Keratinocyte (primary cell): ENCODE data around the gene UMODL1. TPM values are rescaled to one million over a fixed set of nuclear protein-coding genes. Genes with fewer than 3 reads are reported as not detected.

Experiments used
- DNase-seq: peaks from one replicate; pipeline ENCODE4 v3.0.0-alpha.2; 2011; ENCODE audit warnings: low read depth, missing footprints, low spot score
- FAIRE-seq: peaks from 2 replicates; lab custom pipeline; 2011; peaks lifted over from hg19 to GRCh38; lab: Jason Lieb, UNC
- H2AFZ ChIP-seq: 2 replicates; pipeline ENCODE4 v1.6.0; 2012; ENCODE audit warnings: low read length, control low read depth, inconsistent platforms; ENCODE audit not compliant: control insufficient read depth
- H3K27ac ChIP-seq: 2 replicates; pipeline ENCODE4 v1.5.1; 2011; ENCODE audit warnings: low read length; ENCODE audit not compliant: control insufficient read depth, insufficient read depth
- H3K27me3 ChIP-seq: 3 replicates; pipeline ENCODE4 v1.6.0; 2011; ENCODE audit warnings: low read length; ENCODE audit not compliant: control insufficient read depth, insufficient read depth; ENCODE audit errors: extremely low read depth
- H3K36me3 ChIP-seq, 2 experiments: 2 replicates in 1 of 2; 3 replicates in 1 of 2; pipeline ENCODE4 v1.5.1; 2011; ENCODE audit warnings: low read length in 2 of 2, mild to moderate bottlenecking in 1 of 2; ENCODE audit not compliant: control insufficient read depth in 2 of 2, insufficient read depth in 2 of 2; ENCODE audit errors: extremely low read depth in 1 of 2
- H3K4me1 ChIP-seq: 3 replicates; pipeline ENCODE4 v1.5.1; 2011; ENCODE audit warnings: low read length; ENCODE audit not compliant: control insufficient read depth, insufficient read depth; ENCODE audit errors: extremely low read depth
- H3K4me2 ChIP-seq: 3 replicates; pipeline ENCODE4 v1.6.0; 2011; ENCODE audit warnings: low read depth, low read length; ENCODE audit not compliant: control insufficient read depth, insufficient read depth; ENCODE audit errors: extremely low read depth
- H3K4me3 ChIP-seq, 3 experiments: fragments of 200-600 bp in 1 of 3; sonication (generic) in 1 of 3; 2 replicates in 2 of 3; 3 replicates in 1 of 3; pipeline ENCODE4 v1.5.1; 2011 to 2016; ENCODE audit warnings: low read length in 3 of 3, mild to moderate bottlenecking in 3 of 3, control low read depth in 2 of 3, inconsistent platforms in 1 of 3, low read depth in 1 of 3, mixed read lengths in 1 of 3, mixed run types in 1 of 3, moderate library complexity in 1 of 3; ENCODE audit not compliant: control insufficient read depth in 2 of 3, insufficient read depth in 2 of 3; ENCODE audit errors: extremely low read depth in 1 of 3
- H3K79me2 ChIP-seq: 2 replicates; pipeline ENCODE4 v1.6.0; 2012; ENCODE audit warnings: low read length; ENCODE audit not compliant: control insufficient read depth, insufficient read depth
- H3K9ac ChIP-seq: 3 replicates; pipeline ENCODE4 v1.6.0; 2011; ENCODE audit warnings: low read length; ENCODE audit not compliant: control insufficient read depth, insufficient read depth; ENCODE audit errors: extremely low read depth
- H3K9me1 ChIP-seq: 3 replicates; pipeline ENCODE4 v1.6.0; 2011; ENCODE audit warnings: low read length; ENCODE audit not compliant: control insufficient read depth, insufficient read depth; ENCODE audit errors: extremely low read depth
- H3K9me3 ChIP-seq: 2 replicates; pipeline ENCODE4 v1.5.1; 2012; ENCODE audit warnings: low read depth, low read length; ENCODE audit not compliant: control insufficient read depth
- H4K20me1 ChIP-seq: 3 replicates; pipeline ENCODE4 v1.6.0; 2011; ENCODE audit warnings: low read length; ENCODE audit not compliant: control insufficient read depth, insufficient read depth; ENCODE audit errors: extremely low read depth
- EZH2 ChIP-seq: IDR thresholded peaks from one replicate; pipeline ENCODE4 v1.6.1; 2012; ENCODE audit warnings: inconsistent platforms, mild to moderate bottlenecking, low read length, moderate library complexity
- dilution Hi-C: fragments of 300-500 bp; cut with MboI; formaldehyde crosslinking; loops from one replicate; pipeline ENCODE4 v1.7.0; 2020; ENCODE audit warnings: low sequenced_read_pairs; ENCODE audit not compliant: extremely low pct_ligation_motif_present
- polyA plus RNA-seq, 5 experiments: library from polyadenylated mRNA; depleted of rRNA in 3 of 5; stranded (reverse) in 3 of 5; stranded (forward) in 1 of 5; unstranded in 1 of 5; fragments of >200 nt; gene quantifications; 1 replicate in 1 of 5; 2 replicates in 3 of 5; 3 replicates in 1 of 5; pipeline versions ENCODE4 v1.2.1 to v1.2.3, GENCODE V29; 2011 to 2012; ENCODE audit warnings: missing spikeins in 2 of 5, low read depth in 1 of 5, low replicate concordance in 1 of 5
- TF ChIP-seq, protein P1 (sequence below), 3 experiments: IDR thresholded peaks in 1 of 3; conservative IDR thresholded peaks in 1 of 3; optimal IDR thresholded peaks in 1 of 3; 2 replicates in 2 of 3; 3 replicates in 1 of 3; pipeline versions ENCODE3 to v1.5.1; 2011; ENCODE audit warnings: low read length in 3 of 3, mild to moderate bottlenecking in 3 of 3, moderate library complexity in 2 of 3, control low read depth in 1 of 3, inconsistent platforms in 1 of 3; ENCODE audit not compliant: insufficient read depth in 2 of 3; ENCODE audit errors: extremely low read depth in 1 of 3

Gene UMODL1
- polyA plus RNA-seq, 1 donor (not counting 4 experiments of a cell fraction or from before 2014, with no cell fraction given) = 0.03 TPM

DNA sequence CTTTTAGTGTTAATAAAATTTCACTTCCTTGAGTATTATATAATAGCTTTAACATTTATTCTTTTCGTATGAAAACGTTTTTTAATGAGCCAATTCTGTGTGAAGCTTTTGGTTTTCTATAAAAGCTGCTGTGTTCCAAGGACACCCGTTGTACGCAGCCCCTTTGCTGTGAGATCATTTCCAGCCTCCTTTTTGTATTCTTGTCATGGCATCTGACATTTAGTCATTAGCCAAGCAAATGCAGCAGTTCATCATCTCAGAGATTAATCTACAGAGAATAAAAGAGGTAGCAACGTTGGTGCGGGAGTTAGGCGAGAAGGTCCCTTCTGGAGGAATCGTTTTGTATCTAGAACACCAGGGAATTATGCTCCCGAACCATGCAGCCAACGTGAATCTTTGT lies 1.3 kb upstream of the UMODL1 start:
- Histone ChIP-seq H3K36me3 (no peaks in the 10 kb centered on the region), H3K27me3 (peaks cover 13% of the 10 kb centered on the region), H4K20me1 (no peaks in the 10 kb centered on the region), H3K27ac (no peak overlapping the region), H3K9me1 (no peaks in the 10 kb centered on the region), H3K4me1 (peaks cover 3% of the 10 kb centered on the region), H3K9ac (no peak overlapping the region), H3K4me3 (no peak overlapping the region), H3K79me2 (no peaks in the 10 kb centered on the region), H3K4me2 (no peak overlapping the region), H2AFZ (no peak overlapping the region), H3K9me3 (no peaks in the 10 kb centered on the region)
- FAIRE-seq (no peak), DNase-seq (no peak)
- no peak for TF ChIP-seq EZH2
- TF ChIP-seq, protein P1, sequence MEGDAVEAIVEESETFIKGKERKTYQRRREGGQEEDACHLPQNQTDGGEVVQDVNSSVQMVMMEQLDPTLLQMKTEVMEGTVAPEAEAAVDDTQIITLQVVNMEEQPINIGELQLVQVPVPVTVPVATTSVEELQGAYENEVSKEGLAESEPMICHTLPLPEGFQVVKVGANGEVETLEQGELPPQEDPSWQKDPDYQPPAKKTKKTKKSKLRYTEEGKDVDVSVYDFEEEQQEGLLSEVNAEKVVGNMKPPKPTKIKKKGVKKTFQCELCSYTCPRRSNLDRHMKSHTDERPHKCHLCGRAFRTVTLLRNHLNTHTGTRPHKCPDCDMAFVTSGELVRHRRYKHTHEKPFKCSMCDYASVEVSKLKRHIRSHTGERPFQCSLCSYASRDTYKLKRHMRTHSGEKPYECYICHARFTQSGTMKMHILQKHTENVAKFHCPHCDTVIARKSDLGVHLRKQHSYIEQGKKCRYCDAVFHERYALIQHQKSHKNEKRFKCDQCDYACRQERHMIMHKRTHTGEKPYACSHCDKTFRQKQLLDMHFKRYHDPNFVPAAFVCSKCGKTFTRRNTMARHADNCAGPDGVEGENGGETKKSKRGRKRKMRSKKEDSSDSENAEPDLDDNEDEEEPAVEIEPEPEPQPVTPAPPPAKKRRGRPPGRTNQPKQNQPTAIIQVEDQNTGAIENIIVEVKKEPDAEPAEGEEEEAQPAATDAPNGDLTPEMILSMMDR (optimal IDR thresholded peaks at IDR 0.05 in 1 of 3, IDR thresholded peaks at IDR 0.05 in 1 of 3, conservative IDR thresholded peaks at IDR 0.05 in 1 of 3; ENCODE audit: extremely low read depth in 1 of 3, insufficient read depth in 2 of 3, low read length in 3 of 3) = no peak
- dilution Hi-C loops = no loop called here

DNA sequence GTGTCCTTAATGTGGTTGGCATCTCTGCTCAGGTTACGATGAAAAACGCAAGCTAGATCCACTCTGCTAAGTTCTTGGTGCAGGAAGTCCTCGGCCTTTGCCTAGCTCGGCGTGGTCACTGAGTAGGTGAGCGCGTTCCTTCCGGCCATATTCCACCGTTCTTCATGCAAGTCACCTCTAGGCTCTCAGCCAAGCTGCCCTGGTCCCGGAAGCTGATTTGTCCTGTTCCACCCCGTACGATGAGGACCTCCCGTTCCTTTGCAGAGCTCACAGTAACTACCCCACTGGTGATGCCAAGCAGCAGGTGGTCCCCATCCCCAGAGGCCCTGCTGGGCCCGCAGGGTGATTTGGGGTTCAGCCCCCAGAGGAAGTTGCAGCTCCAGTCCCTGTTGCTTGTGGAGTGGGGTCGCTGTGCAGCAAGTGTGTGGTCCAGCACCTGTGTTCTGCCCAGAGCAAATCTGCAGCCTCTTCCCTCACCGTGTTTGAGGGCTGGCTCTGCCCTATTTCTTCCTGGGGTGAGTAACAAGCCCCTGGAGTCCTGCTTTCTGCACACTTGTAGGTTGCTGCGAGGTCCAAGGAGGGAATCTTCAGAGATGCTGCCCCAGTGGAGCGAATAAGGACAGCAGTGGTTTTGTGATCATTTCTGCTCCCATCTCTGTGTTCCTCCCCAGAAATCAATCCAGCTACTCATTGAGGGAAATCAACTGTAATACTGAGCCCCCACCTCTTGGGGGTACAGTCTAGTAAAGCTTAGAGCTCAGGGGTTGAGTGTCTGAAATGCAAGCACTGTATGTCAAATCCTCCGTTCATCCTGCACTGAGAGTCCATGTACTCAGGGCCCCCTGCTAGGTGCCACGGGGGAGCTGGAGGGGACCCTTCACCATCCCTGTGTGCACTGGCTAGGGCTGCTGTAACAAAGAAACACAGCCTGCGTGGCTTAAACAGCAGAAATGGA lies 2.3 kb downstream of the UMODL1 start:
- no peak overlapping the region for H2AFZ ChIP-seq
- no peaks in the 10 kb centered on the region for H4K20me1 ChIP-seq
- no peak overlapping the region for H3K4me3 ChIP-seq
- dilution Hi-C loops = no loop called here
- DNase-seq = no peak
- no peak overlapping the region for H3K4me2 ChIP-seq
- H3K9ac ChIP-seq = no peak overlapping the region
- FAIRE-seq = no peak
- H3K27me3 ChIP-seq = peaks cover 13% of the 10 kb centered on the region
- no peaks in the 10 kb centered on the region for H3K79me2 ChIP-seq
- no peak for TF ChIP-seq EZH2
- TF ChIP-seq, protein P1 (optimal IDR thresholded peaks at IDR 0.05 in 1 of 3, IDR thresholded peaks at IDR 0.05 in 1 of 3, conservative IDR thresholded peaks at IDR 0.05 in 1 of 3; ENCODE audit: extremely low read depth in 1 of 3, insufficient read depth in 2 of 3, low read length in 3 of 3) = no peak
- H3K36me3 ChIP-seq = no peaks in the 10 kb centered on the region
- H3K27ac ChIP-seq = no peak overlapping the region
- H3K4me1 ChIP-seq = peaks cover under 1% of the 10 kb centered on the region
- H3K9me3 ChIP-seq = no peaks in the 10 kb centered on the region
- no peaks in the 10 kb centered on the region for H3K9me1 ChIP-seq
